ENCODE results near the gene INSL3.

- TF ChIP-seq CTCF (IDR thresholded peaks at IDR 0.05; ENCODE audit: low read length): no peak
- no peak for TF ChIP-seq EZH2 (IDR thresholded peaks at IDR 0.05; ENCODE audit: borderline replicate concordance, low read length)
Measured at GRCh38 chr19:17862711-17863519, 41.6 kb upstream of the INSL3 start.

Data from OCI-LY1 (cell line).